ENCODE results near the gene SLC2A9.
"Not testable (repeated sequence)": the region's sequence is repeated elsewhere in the genome, so short reads cannot be mapped to it uniquely, and the experiment has no call there.

SLC2A9 gene

GRCh38 chr4:9999956-10000561 lies 21.2 kb downstream of the SLC2A9 start:
- DNase-seq (ENCODE audit: low read depth in 2 of 3, low spot score in 1 of 3): no peak

- DNase-seq (ENCODE audit: low read depth in 2 of 3, low spot score in 1 of 3): no peak
These were observed 23.4 kb downstream of the SLC2A9 start for GRCh38 chr4:9997886-9998285.

- no peak for DNase-seq (ENCODE audit: low read depth in 2 of 3, low spot score in 1 of 3)
These were observed 24.8 kb downstream of the SLC2A9 start for GRCh38 chr4:9996319-9997110.

GRCh38 chr4:9994246-9994847 lies 26.9 kb downstream of the SLC2A9 start:
- DNase-seq (ENCODE audit: low read depth in 2 of 3, low spot score in 1 of 3): no peak

- DNase-seq (ENCODE audit: low read depth in 2 of 3, low spot score in 1 of 3): no peak
These were observed 31.2 kb downstream of the SLC2A9 start for GRCh38 chr4:9989918-9990635.

GRCh38 chr4:9988933-9989332 lies 32.4 kb downstream of the SLC2A9 start:
- no peak for DNase-seq (ENCODE audit: low read depth in 2 of 3, low spot score in 1 of 3)

- DNase-seq (ENCODE audit: low read depth in 2 of 3, low spot score in 1 of 3): no peak
These were observed 32.9 kb downstream of the SLC2A9 start for GRCh38 chr4:9988363-9988749.

GRCh38 chr4:9987749-9988362 lies 33.4 kb downstream of the SLC2A9 start:
- no peak for DNase-seq (ENCODE audit: low read depth in 2 of 3, low spot score in 1 of 3)

GRCh38 chr4:9984621-9985020 lies 36.7 kb downstream of the SLC2A9 start:
- DNase-seq (ENCODE audit: low read depth in 2 of 3, low spot score in 1 of 3): no peak

GRCh38 chr4:9983211-9983610 lies 38.1 kb downstream of the SLC2A9 start:
- DNase-seq (ENCODE audit: low read depth in 2 of 3, low spot score in 1 of 3): no peak

- DNase-seq (ENCODE audit: low read depth in 2 of 3, low spot score in 1 of 3): not testable (repeated sequence)
These were observed 39.4 kb downstream of the SLC2A9 start for GRCh38 chr4:9981899-9982298.

GRCh38 chr4:9980898-9981297 lies 40.4 kb downstream of the SLC2A9 start:
- no peak for DNase-seq (ENCODE audit: low read depth in 2 of 3, low spot score in 1 of 3)

- DNase-seq (ENCODE audit: low read depth in 2 of 3, low spot score in 1 of 3): no peak
These were observed 42.1 kb downstream of the SLC2A9 start for GRCh38 chr4:9979101-9979701.

- no peak for DNase-seq (ENCODE audit: low read depth in 2 of 3, low spot score in 1 of 3)
These were observed 43.7 kb downstream of the SLC2A9 start for GRCh38 chr4:9977518-9978031.

GRCh38 chr4:9976781-9977180 lies 44.5 kb downstream of the SLC2A9 start:
- DNase-seq (ENCODE audit: low read depth in 2 of 3, low spot score in 1 of 3): no peak

GRCh38 chr4:9976293-9976692 lies 45.0 kb downstream of the SLC2A9 start:
- DNase-seq (ENCODE audit: low read depth in 2 of 3, low spot score in 1 of 3): no peak

GRCh38 chr4:9971711-9972110 lies 49.6 kb downstream of the SLC2A9 start:
- DNase-seq (ENCODE audit: low read depth in 2 of 3, low spot score in 1 of 3): no peak

- no peak for DNase-seq (ENCODE audit: low read depth in 2 of 3, low spot score in 1 of 3)
These were observed 50.8 kb downstream of the SLC2A9 start for GRCh38 chr4:9970399-9971011.

GRCh38 chr4:9969526-9970398 lies 51.5 kb downstream of the SLC2A9 start:
- no peak for DNase-seq (ENCODE audit: low read depth in 2 of 3, low spot score in 1 of 3)

All from stimulated activated CD4-positive, alpha-beta T cell treated with anti-CD3 and anti-CD28 coated beads, Interleukin-12 subunit alpha, Interleukin-12 subunit beta, amount 100 ng/mL, for 48 hours (primary cell).